ENCODE measurements around the gene OR13C3. TPM values are rescaled to one million over a fixed set of nuclear protein-coding genes. Genes with fewer than 3 reads are reported as not detected.

OR13C3 gene
- total and polyA plus RNA-seq, 2 experiments from 2014 or later = not detected

- Histone ChIP-seq H3F3A (ENCODE audit: insufficient read depth) (no peaks in the 10 kb centered on the region), H3K4me3 (no peak within 1 kb of the TSS), H3K4me2 (ENCODE audit: unreplicated experiment) (no peak within 1 kb of the TSS), H4K20me1 (ENCODE audit: insufficient read depth) (no peaks in the 10 kb centered on the region), H3K79me2 (ENCODE audit: insufficient read depth) (no peaks in the 10 kb centered on the region), H3K36me3 (ENCODE audit: low read depth) (no peaks in the 10 kb centered on the region), H3K27ac (no peak within 1 kb of the TSS), H3K9ac (no peak within 1 kb of the TSS), H2AFZ (no peak within 1 kb of the TSS), H3K9me3 (ENCODE audit: low read depth) (no peaks in the 10 kb centered on the region), H3K9me2 (ENCODE audit: insufficient read depth) (no peaks in the 10 kb centered on the region), H3K4me1 (ENCODE audit: insufficient read depth) (no peaks in the 10 kb centered on the region), H3K27me3 (replicated peaks; ENCODE audit: insufficient read depth) (no peaks in the 10 kb centered on the region)
- TF ChIP-seq EZH2 (IDR thresholded peaks at IDR 0.05; ENCODE audit: insufficient read depth, poor library complexity, severe bottlenecking) (no peak), EZH2phosphoT487 (IDR thresholded peaks at IDR 0.05; ENCODE audit: insufficient read depth, low read depth) (no peak)
- in situ Hi-C loops (cut with MboI) = no loop called here
- no peak for DNase-seq
- WGBS, 2 experiments (ENCODE audit: low coverage in 1 of 2, low lambda C conversion rate in 2 of 2, missing lambda C conversion rate in 2 of 2) = 42 to 51% methylated on average over 4 of the region's 4 CpGs
Measured at GRCh38 chr9:104568868-104569267, 32.2 kb upstream of the OR13C3 start, which contains the start of gene OR13C8. Gene OR13C8, plus strand, starts transcription at chr9:104569168. Its CDS starts 0 bp downstream, at chr9:104569168.

- WGBS, 2 experiments (ENCODE audit: low coverage in 1 of 2, low lambda C conversion rate in 2 of 2, missing lambda C conversion rate in 2 of 2) = 33 to 40% methylated on average over 1 of the region's 1 CpG
- H3K9ac ChIP-seq = no peak overlapping the region
Measured at GRCh38 chr9:104564358-104564757, 27.7 kb upstream of the OR13C3 start.

GRCh38 chr9:104556830-104557634, 20.4 kb upstream of the OR13C3 start:
- Histone ChIP-seq H3K79me2 (ENCODE audit: insufficient read depth) (no peaks in the 10 kb centered on the region), H3K9me3 (ENCODE audit: low read depth) (no peaks in the 10 kb centered on the region), H3K27me3 (replicated peaks; ENCODE audit: insufficient read depth) (no peaks in the 10 kb centered on the region), H3K9ac (no peak overlapping the region), H3K4me1 (ENCODE audit: insufficient read depth) (no peaks in the 10 kb centered on the region), H3K9me2 (ENCODE audit: insufficient read depth) (no peaks in the 10 kb centered on the region), H3F3A (ENCODE audit: insufficient read depth) (no peaks in the 10 kb centered on the region), H4K20me1 (ENCODE audit: insufficient read depth) (no peaks in the 10 kb centered on the region), H3K27ac (no peak overlapping the region), H3K4me3 (no peak overlapping the region), H2AFZ (no peak overlapping the region), H3K4me2 (ENCODE audit: unreplicated experiment) (no peak overlapping the region), H3K36me3 (ENCODE audit: low read depth) (no peaks in the 10 kb centered on the region)
- in situ Hi-C loops (cut with MboI) = no loop called here
- no peak for DNase-seq
- 57 to 65% methylated on average over 7 to 8 of the region's 8 CpGs for WGBS, 2 experiments (ENCODE audit: low coverage in 1 of 2, low lambda C conversion rate in 2 of 2, missing lambda C conversion rate in 2 of 2)
- no peak for TF ChIP-seq EZH2 (IDR thresholded peaks at IDR 0.05; ENCODE audit: insufficient read depth, poor library complexity, severe bottlenecking)
- TF ChIP-seq EZH2phosphoT487 (IDR thresholded peaks at IDR 0.05; ENCODE audit: insufficient read depth, low read depth) = no peak

More at GRCh38 chr9:104564358-104564757, 27.7 kb upstream of the OR13C3 start:
- DNase-seq = no peak
- no peaks in the 10 kb centered on the region for H3K79me2 ChIP-seq (ENCODE audit: insufficient read depth)
- no peaks in the 10 kb centered on the region for H3K9me2 ChIP-seq (ENCODE audit: insufficient read depth)
- H3K36me3 ChIP-seq (ENCODE audit: low read depth) = no peaks in the 10 kb centered on the region
- H2AFZ ChIP-seq = no peak overlapping the region
- no peaks in the 10 kb centered on the region for H4K20me1 ChIP-seq (ENCODE audit: insufficient read depth)
- H3K27me3 ChIP-seq (replicated peaks; ENCODE audit: insufficient read depth) = no peaks in the 10 kb centered on the region
- no peaks in the 10 kb centered on the region for H3K9me3 ChIP-seq (ENCODE audit: low read depth)
- no peak overlapping the region for H3K27ac ChIP-seq
- no peak overlapping the region for H3K4me3 ChIP-seq
- no peak for TF ChIP-seq EZH2phosphoT487 (IDR thresholded peaks at IDR 0.05; ENCODE audit: insufficient read depth, low read depth)
- no peak for TF ChIP-seq EZH2 (IDR thresholded peaks at IDR 0.05; ENCODE audit: insufficient read depth, poor library complexity, severe bottlenecking)
- in situ Hi-C loops (cut with MboI) = no loop called here
- no peaks in the 10 kb centered on the region for H3F3A ChIP-seq (ENCODE audit: insufficient read depth)
- H3K4me2 ChIP-seq (ENCODE audit: unreplicated experiment) = no peak overlapping the region
- H3K4me1 ChIP-seq (ENCODE audit: insufficient read depth) = no peaks in the 10 kb centered on the region

GRCh38 chr9:104555521-104555920, 18.9 kb upstream of the OR13C3 start:
- no peaks in the 10 kb centered on the region for H3K27me3 ChIP-seq (replicated peaks; ENCODE audit: insufficient read depth)
- no peaks in the 10 kb centered on the region for H3F3A ChIP-seq (ENCODE audit: insufficient read depth)
- no peaks in the 10 kb centered on the region for H3K4me1 ChIP-seq (ENCODE audit: insufficient read depth)
- H3K36me3 ChIP-seq (ENCODE audit: low read depth) = no peaks in the 10 kb centered on the region
- H3K27ac ChIP-seq = no peak overlapping the region
- H3K9ac ChIP-seq = no peak overlapping the region
- H3K79me2 ChIP-seq (ENCODE audit: insufficient read depth) = no peaks in the 10 kb centered on the region
- no peak overlapping the region for H3K4me2 ChIP-seq (ENCODE audit: unreplicated experiment)
- no peaks in the 10 kb centered on the region for H3K9me2 ChIP-seq (ENCODE audit: insufficient read depth)
- no peak overlapping the region for H3K4me3 ChIP-seq
- no peak overlapping the region for H2AFZ ChIP-seq
- TF ChIP-seq EZH2 (IDR thresholded peaks at IDR 0.05; ENCODE audit: insufficient read depth, poor library complexity, severe bottlenecking) = no peak
- TF ChIP-seq EZH2phosphoT487 (IDR thresholded peaks at IDR 0.05; ENCODE audit: insufficient read depth, low read depth) = no peak
- no peaks in the 10 kb centered on the region for H3K9me3 ChIP-seq (ENCODE audit: low read depth)
- in situ Hi-C loops (cut with MboI) = no loop called here
- H4K20me1 ChIP-seq (ENCODE audit: insufficient read depth) = no peaks in the 10 kb centered on the region
- DNase-seq = no peak
- 54 to 63% methylated on average over 1 of the region's 1 CpG for WGBS, 2 experiments (ENCODE audit: low coverage in 1 of 2, low lambda C conversion rate in 2 of 2, missing lambda C conversion rate in 2 of 2)
